ENCODE measurements around the gene ALKBH7.

GRCh38 chr19:6387372-6387771, 14.8 kb downstream of the ALKBH7 start:
- TF ChIP-seq POLR2A (IDR thresholded peaks at IDR 0.05) (no peak), POLR2AphosphoS5 (IDR thresholded peaks at IDR 0.05) (no peak), EP300 (IDR thresholded peaks at IDR 0.05) (no peak)
- TF ChIP-seq, protein P1, sequence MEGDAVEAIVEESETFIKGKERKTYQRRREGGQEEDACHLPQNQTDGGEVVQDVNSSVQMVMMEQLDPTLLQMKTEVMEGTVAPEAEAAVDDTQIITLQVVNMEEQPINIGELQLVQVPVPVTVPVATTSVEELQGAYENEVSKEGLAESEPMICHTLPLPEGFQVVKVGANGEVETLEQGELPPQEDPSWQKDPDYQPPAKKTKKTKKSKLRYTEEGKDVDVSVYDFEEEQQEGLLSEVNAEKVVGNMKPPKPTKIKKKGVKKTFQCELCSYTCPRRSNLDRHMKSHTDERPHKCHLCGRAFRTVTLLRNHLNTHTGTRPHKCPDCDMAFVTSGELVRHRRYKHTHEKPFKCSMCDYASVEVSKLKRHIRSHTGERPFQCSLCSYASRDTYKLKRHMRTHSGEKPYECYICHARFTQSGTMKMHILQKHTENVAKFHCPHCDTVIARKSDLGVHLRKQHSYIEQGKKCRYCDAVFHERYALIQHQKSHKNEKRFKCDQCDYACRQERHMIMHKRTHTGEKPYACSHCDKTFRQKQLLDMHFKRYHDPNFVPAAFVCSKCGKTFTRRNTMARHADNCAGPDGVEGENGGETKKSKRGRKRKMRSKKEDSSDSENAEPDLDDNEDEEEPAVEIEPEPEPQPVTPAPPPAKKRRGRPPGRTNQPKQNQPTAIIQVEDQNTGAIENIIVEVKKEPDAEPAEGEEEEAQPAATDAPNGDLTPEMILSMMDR (IDR thresholded peaks at IDR 0.05): no peak
